Erythroblast (primary cell): ENCODE data around the gene STK24.

ENCODE experiments used
- GATA1 ChIP-seq: IDR thresholded peaks from 2 replicates; pipeline ENCODE4 v1.6.1; 2011; ENCODE audit warnings: low read depth, mild to moderate bottlenecking, control low read depth, low read length, moderate library complexity
- POLR2A ChIP-seq: IDR thresholded peaks from 2 replicates; pipeline ENCODE4 v1.6.1; 2011; ENCODE audit warnings: mild to moderate bottlenecking, low read length

DNA sequence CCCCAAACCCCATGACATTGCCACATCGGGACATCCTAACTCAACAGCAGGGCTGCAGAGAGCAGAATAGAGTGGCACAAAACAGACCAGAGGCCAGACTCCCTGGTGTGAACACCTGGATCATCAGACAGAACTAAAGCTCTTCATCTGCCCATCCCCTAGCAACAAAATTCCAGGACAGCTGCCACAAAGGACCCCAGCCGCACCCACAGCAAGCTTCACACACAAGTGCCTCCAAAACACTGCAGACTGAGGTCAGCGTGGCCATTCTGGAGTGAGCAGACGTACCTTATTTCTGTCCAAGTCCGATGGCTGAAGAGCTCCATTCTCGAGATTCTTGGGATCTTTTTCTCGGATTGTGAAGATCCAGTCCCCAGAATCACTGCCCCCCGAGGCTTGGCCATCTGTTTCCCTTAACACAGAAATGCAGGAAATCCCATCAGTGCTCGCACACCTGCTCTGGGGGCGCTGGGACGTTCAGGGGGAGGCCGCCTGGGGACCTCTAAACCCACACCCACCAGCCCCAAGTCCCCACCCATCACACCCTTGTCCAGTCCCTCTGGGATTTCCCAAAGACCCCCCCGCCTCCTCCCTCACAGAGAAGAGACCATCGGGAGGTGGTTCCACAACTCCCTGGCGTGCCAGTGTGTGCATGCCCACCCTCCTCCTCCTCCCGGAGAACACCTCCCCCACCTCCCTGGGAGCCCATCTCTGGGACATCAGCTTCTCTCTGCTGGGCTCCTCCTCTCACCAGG, 115.2 kb downstream of the STK24 start:
- no peak for TF ChIP-seq POLR2A
- no peak for TF ChIP-seq GATA1
